NCI-H1436 treated with DMSO at 0.1 percent for 48 hours (cell line): ENCODE results near the gene ASB4.
A peak's percentile ranks its signal among the peaks of the same experiment; 100 is the strongest.
"Not testable (repeated sequence)": the region's sequence is repeated elsewhere in the genome, so short reads cannot be mapped to it uniquely, and the experiment has no call there.

Experiments
- DNase-seq: peaks from one replicate; lab custom pipeline; 2025; lab: John Stamatoyannopoulos, UW

Gene ASB4

GRCh38 chr7:95552010-95552926 is 66.5 kb downstream of the ASB4 start:
- DNase-seq, result not testable (repeated sequence)

- DNase-seq, result no peak
Observed at GRCh38 chr7:95553939-95554338, 68.2 kb downstream of the ASB4 start.

GRCh38 chr7:95556777-95557176 is 71.0 kb downstream of the ASB4 start:
- DNase-seq, result no peak

GRCh38 chr7:95558864-95559263 is 73.1 kb downstream of the ASB4 start:
- DNase-seq, result no peak

GRCh38 chr7:95560674-95561073 is 74.9 kb downstream of the ASB4 start:
- DNase-seq, result no peak

- DNase-seq, result no peak
Observed at GRCh38 chr7:95569720-95570119, 84.0 kb downstream of the ASB4 start.

GRCh38 chr7:95577137-95577536 is 91.4 kb downstream of the ASB4 start:
- DNase-seq, result no peak

- DNase-seq, result peak; percentile 96
Observed at GRCh38 chr7:95578299-95578855, 92.6 kb downstream of the ASB4 start.

- no peak for DNase-seq
Observed at GRCh38 chr7:95579318-95579717, 93.6 kb downstream of the ASB4 start.

- DNase-seq, result no peak
Observed at GRCh38 chr7:95581467-95581866, 95.7 kb downstream of the ASB4 start.

GRCh38 chr7:95582578-95583293 is 97.0 kb downstream of the ASB4 start:
- no peak for DNase-seq

- DNase-seq, result no peak
Observed at GRCh38 chr7:95583834-95584621, 98.3 kb downstream of the ASB4 start.

GRCh38 chr7:95584769-95585425 is 99.2 kb downstream of the ASB4 start:
- no peak for DNase-seq

- no peak for DNase-seq
Observed at GRCh38 chr7:95585426-95585789, 99.7 kb downstream of the ASB4 start.

- no peak for DNase-seq
Observed at GRCh38 chr7:95586951-95587301, 101.2 kb downstream of the ASB4 start.

GRCh38 chr7:95589031-95589430 is 103.3 kb downstream of the ASB4 start:
- no peak for DNase-seq

- no peak for DNase-seq
Observed at GRCh38 chr7:95589766-95590165, 104.0 kb downstream of the ASB4 start.
